Aorta (tissue), 5 donors: ENCODE data around the gene BICDL1. TPM values are rescaled to one million over a fixed set of nuclear protein-coding genes. Genes with fewer than 3 reads are reported as not detected.

Experiments
- ATAC-seq: fragments of 200-7000 bp; cut with Tn5 transposase; one replicate; pipeline ENCODE4 v1.9.1; 2022; ENCODE audit warnings: moderate library complexity; ENCODE audit not compliant: low FRiP score
- DNase-seq, 2 donors: peaks; one replicate each; pipeline ENCODE4 v3.0.0-alpha.2; 2020
- H3K27ac ChIP-seq, 2 donors: one replicate each; pipeline ENCODE4 v1.5.1; 2013; ENCODE audit warnings: low read length in 2 of 2, mild to moderate bottlenecking in 2 of 2, moderate library complexity in 2 of 2, control low read depth in 1 of 2, inconsistent platforms in 1 of 2, low read depth in 1 of 2
- H3K27me3 ChIP-seq, 2 donors: one replicate each; pipeline ENCODE4 v1.6.1; 2013; ENCODE audit warnings: control low read depth in 1 of 2, low read length in 1 of 2, mild to moderate bottlenecking in 1 of 2, moderate library complexity in 1 of 2; ENCODE audit not compliant: insufficient read depth in 2 of 2, control insufficient read depth in 1 of 2
- H3K36me3 ChIP-seq, 2 donors: one replicate each; pipeline ENCODE4 v1.6.1; 2013; ENCODE audit warnings: control low read depth in 1 of 2, low read length in 1 of 2, mild to moderate bottlenecking in 1 of 2; ENCODE audit not compliant: insufficient read depth in 2 of 2, control insufficient read depth in 1 of 2
- H3K4me1 ChIP-seq, 2 donors: one replicate each; pipeline ENCODE4 v1.6.1; 2013; ENCODE audit warnings: low read length in 2 of 2, control low read depth in 1 of 2, mild to moderate bottlenecking in 1 of 2, moderate library complexity in 1 of 2; ENCODE audit not compliant: insufficient read depth in 2 of 2, control insufficient read depth in 1 of 2
- H3K4me3 ChIP-seq, 2 donors: one replicate each; pipeline ENCODE4 v1.5.1; 2013; ENCODE audit warnings: low read length in 2 of 2, control low read depth in 1 of 2, mild to moderate bottlenecking in 1 of 2
- H3K9me3 ChIP-seq: one replicate; pipeline ENCODE4 v1.6.1; 2013; ENCODE audit warnings: mild to moderate bottlenecking, low read length; ENCODE audit not compliant: control insufficient read depth
- WGBS, 2 donors: extraction: QIAGEN DNeasy Blood & Tissue Kit; methylation state at CpG; one replicate each; pipeline ENCODE4 v1.1.7; 2013; 5-methylcytosine and 5-hydroxymethylcytosine counted together
- intact Hi-C, 2 donors: fragments of 100-400 bp; cut with DNase I; formaldehyde crosslinking; loops; one replicate each; pipeline versions ENCODE4 v1.14.2 to v1.15.0; 2022
- polyA plus RNA-seq, 2 donors: library from polyadenylated mRNA; stranded (reverse); fragments of 200-250 nt; gene quantifications; one replicate each; pipeline ENCODE4 v1.2.3, GENCODE V29; 2013
- total RNA-seq, 2 donors: library from RNA; stranded (reverse); fragmentation: NEBNext Ultra II Directional; extraction: Animal tissue kit (Norgen Biotek cat#: 25700); gene quantifications; one replicate each; pipeline ENCODE4 v1.2.1, GENCODE V29; 2021
- donor health status: healthy with polysubstance abuse.
- donor health status: Bipolar disorder and iron deficiency.
- donor health status: DM: no; HTN: no; CAD: no.
- donor health status: DM: no; HTN: no; CAD: no.
- donor health status: DM: yes; HTN: yes; CAD: no.

BICDL1 gene
- total and polyA plus RNA-seq, 4 donors, result 0.36 to 1.7 (median 1.3) TPM

- H3K36me3 ChIP-seq, result peaks cover 0 to 2% of the 10 kb centered on the region in 2 donors
- H3K27ac ChIP-seq, result no peak overlapping the region
- intact Hi-C loops, result no loop called here
- no peaks in the 10 kb centered on the region for H3K4me1 ChIP-seq
- DNase-seq (no peak), ATAC-seq (no peak)
- 75 to 82% methylated on average over 8 of the region's 8 CpGs for WGBS, 2 donors
- H3K27me3 ChIP-seq, result no peaks in the 10 kb centered on the region
- no peaks in the 10 kb centered on the region for H3K9me3 ChIP-seq
- H3K4me3 ChIP-seq, result no peak overlapping the region
Measured at GRCh38 chr12:120095736-120096135, 106.7 kb downstream of the BICDL1 start.

GRCh38 chr12:120096671-120097202 lies 107.7 kb downstream of the BICDL1 start:
- DNase-seq, result no peak
- WGBS, 2 donors, result 86 to 89% methylated on average over 34 of the region's 34 CpGs
- H3K27ac ChIP-seq, result no peak overlapping the region
- peaks cover 0 to 2% of the 10 kb centered on the region in 2 donors for H3K36me3 ChIP-seq
- intact Hi-C loops, result no loop called here
- no peaks in the 10 kb centered on the region for H3K27me3 ChIP-seq
- H3K4me3 ChIP-seq, result no peak overlapping the region
- H3K9me3 ChIP-seq, result no peaks in the 10 kb centered on the region
- no peak for ATAC-seq
- H3K4me1 ChIP-seq, result no peaks in the 10 kb centered on the region

- Histone ChIP-seq H3K27ac (no peak overlapping the region), H3K27me3 (no peaks in the 10 kb centered on the region), H3K9me3 (no peaks in the 10 kb centered on the region), H3K4me3 (no peak overlapping the region), H3K4me1 (no peaks in the 10 kb centered on the region), H3K36me3 (peaks cover 0 to 2% of the 10 kb centered on the region in 2 donors)
- DNase-seq, result no peak
- intact Hi-C loops, result no loop called here
- ATAC-seq, result no peak
- WGBS, 2 donors, result 94 to 95% methylated on average over 36 of the region's 36 CpGs
Measured at GRCh38 chr12:120098756-120099470, 109.9 kb downstream of the BICDL1 start.

GRCh38 chr12:120099738-120100137 lies 110.7 kb downstream of the BICDL1 start:
- H3K9me3 ChIP-seq, result no peaks in the 10 kb centered on the region
- H3K4me1 ChIP-seq, result no peaks in the 10 kb centered on the region
- DNase-seq (no peak), ATAC-seq (no peak)
- no peaks in the 10 kb centered on the region for H3K27me3 ChIP-seq
- intact Hi-C loops, result no loop called here
- peaks cover 0 to 2% of the 10 kb centered on the region in 2 donors for H3K36me3 ChIP-seq
- H3K4me3 ChIP-seq, result no peak overlapping the region
- 96 to 99% methylated on average over 11 of the region's 11 CpGs for WGBS, 2 donors
- H3K27ac ChIP-seq, result no peak overlapping the region

GRCh38 chr12:120100630-120101029 lies 111.6 kb downstream of the BICDL1 start:
- ATAC-seq (peak; percentile 70), DNase-seq (peak; percentile 90 to 94)
- H3K36me3 ChIP-seq, result peaks cover 0 to 2% of the 10 kb centered on the region in 2 donors
- intact Hi-C loops, result no loop called here
- no peaks in the 10 kb centered on the region for H3K27me3 ChIP-seq
- no peak overlapping the region for H3K27ac ChIP-seq
- WGBS, 2 donors, result 8 to 13% methylated on average over 21 of the region's 21 CpGs
- no peaks in the 10 kb centered on the region for H3K9me3 ChIP-seq
- no peak overlapping the region for H3K4me3 ChIP-seq
- no peaks in the 10 kb centered on the region for H3K4me1 ChIP-seq

GRCh38 chr12:120101182-120101581 lies 112.1 kb downstream of the BICDL1 start:
- Histone ChIP-seq H3K27me3 (no peaks in the 10 kb centered on the region), H3K36me3 (peaks cover 0 to 2% of the 10 kb centered on the region in 2 donors), H3K9me3 (no peaks in the 10 kb centered on the region), H3K4me3 (no peak overlapping the region), H3K27ac (no peak overlapping the region), H3K4me1 (no peaks in the 10 kb centered on the region)
- no peak for ATAC-seq
- intact Hi-C loops, result no loop called here
- WGBS, 2 donors, result 40 to 45% methylated on average over 11 of the region's 11 CpGs
- DNase-seq, result peak in 1 of 2 donors; percentile 55

GRCh38 chr12:120101617-120102016 lies 112.6 kb downstream of the BICDL1 start:
- ATAC-seq, result no peak

GRCh38 chr12:120102189-120103043 lies 113.4 kb downstream of the BICDL1 start:
- no peaks in the 10 kb centered on the region for H3K4me1 ChIP-seq
- H3K27me3 ChIP-seq, result no peaks in the 10 kb centered on the region
- DNase-seq, result peak in 1 of 2 donors; percentile 56
- H3K36me3 ChIP-seq, result no peaks in the 10 kb centered on the region
- WGBS, 2 donors, result 88 to 89% methylated on average over 26 to 30 of the region's 30 CpGs
- H3K4me3 ChIP-seq, result no peak overlapping the region
- intact Hi-C loops, result no loop called here
- ATAC-seq, result peak; percentile 44
- H3K9me3 ChIP-seq, result no peaks in the 10 kb centered on the region
- H3K27ac ChIP-seq, result no peak overlapping the region

More at GRCh38 chr12:120101617-120102016, 112.6 kb downstream of the BICDL1 start:
- 81 to 86% methylated on average over 13 of the region's 13 CpGs for WGBS, 2 donors
- peaks cover 0 to 2% of the 10 kb centered on the region in 2 donors for H3K36me3 ChIP-seq
- DNase-seq, result no peak
- no peaks in the 10 kb centered on the region for H3K4me1 ChIP-seq
- H3K9me3 ChIP-seq, result no peaks in the 10 kb centered on the region
- intact Hi-C loops, result no loop called here
- no peak overlapping the region for H3K4me3 ChIP-seq
- no peaks in the 10 kb centered on the region for H3K27me3 ChIP-seq
- no peak overlapping the region for H3K27ac ChIP-seq
